ENCODE data around the gene FLNB.

Gene FLNB

DNA sequence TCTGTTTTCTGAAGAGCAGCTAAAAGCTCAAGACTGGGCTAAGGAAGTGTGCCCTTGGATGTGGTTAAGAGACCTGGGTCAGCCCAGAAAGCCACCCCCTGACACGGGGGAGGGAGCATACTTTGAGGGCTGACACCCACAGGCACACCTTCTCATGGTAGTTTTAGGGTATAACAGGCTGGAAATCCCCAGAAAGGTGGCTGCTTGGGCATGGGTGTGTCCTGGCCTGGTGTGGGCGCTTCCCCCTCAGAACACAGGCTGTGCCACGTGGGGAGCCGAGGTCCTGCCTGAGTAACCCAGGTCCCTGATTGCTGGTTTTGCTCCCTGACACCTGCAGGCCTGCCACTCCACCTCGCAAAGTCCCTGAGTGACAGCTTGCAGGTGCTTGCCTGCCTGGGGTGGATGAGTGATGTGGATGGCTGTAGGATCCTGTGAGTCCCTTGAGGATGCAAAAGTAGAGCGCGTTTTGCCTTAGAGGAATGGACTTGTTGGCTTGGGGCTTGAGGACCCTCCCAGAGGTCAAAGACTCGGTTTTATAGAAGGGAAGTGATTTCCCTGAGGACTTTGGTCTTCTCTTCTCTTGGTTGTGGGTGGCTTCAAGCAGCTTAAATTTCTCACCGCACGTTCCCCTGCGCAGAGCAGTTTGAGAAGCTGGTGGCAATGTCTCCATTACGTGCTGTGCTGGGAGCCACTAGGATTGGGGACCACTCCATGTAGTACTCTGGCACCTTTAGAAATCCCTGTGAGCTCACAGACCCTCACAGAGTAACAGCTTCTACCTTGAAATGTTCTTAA, 108.1 kb downstream of the FLNB start:
- FAIRE-seq: no peak

DNA sequence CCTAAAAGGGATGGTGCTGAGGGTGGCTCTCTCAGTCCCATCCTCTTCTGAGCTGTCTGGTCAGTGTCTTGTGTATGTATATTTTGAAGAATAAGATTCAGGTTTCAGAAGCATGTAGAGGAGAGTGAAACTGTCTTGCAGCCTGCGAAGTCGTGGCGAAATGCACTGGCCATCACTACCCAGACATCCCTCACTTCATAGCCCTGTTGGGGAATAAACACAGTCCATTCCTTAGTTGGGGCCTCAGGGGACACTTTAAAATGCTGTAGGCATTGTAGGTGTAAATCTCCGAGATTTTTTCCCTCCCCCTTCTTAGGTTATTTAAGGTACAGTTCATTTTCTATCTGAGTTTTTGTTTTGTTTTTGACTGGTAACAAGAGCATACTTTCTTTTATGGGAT, 108.8 kb downstream of the FLNB start:
- FAIRE-seq: no peak

DNA sequence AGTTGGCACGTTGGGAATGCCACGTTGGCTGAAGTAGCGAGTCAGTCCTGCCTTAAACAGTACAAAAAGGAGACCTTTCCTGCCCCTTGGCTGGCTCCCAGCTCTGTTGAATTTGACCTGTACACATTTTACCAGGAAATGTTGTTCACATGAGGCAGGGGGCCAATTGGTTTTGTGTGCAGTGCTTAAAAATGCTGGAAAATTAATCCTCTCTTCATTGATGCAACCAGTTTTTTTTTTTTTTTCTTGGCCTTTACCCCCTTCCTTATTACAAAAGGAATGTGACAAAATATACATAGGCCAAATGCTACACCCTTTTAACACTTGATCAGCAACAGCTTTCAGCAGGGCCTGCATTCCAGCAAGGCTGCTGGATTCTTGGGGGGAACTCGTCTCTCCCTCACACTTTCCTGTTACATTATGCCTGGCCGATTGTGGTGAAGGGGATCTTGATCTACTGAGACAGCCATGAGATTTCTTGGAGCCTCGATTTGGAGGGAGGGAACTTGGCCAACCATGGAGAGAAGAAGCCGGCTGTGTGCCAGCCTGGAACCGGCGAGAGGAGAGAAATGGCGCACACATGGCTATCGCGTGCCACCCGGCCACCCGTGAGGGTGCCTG, 109.4 kb downstream of the FLNB start:
- FAIRE-seq: no peak

DNA sequence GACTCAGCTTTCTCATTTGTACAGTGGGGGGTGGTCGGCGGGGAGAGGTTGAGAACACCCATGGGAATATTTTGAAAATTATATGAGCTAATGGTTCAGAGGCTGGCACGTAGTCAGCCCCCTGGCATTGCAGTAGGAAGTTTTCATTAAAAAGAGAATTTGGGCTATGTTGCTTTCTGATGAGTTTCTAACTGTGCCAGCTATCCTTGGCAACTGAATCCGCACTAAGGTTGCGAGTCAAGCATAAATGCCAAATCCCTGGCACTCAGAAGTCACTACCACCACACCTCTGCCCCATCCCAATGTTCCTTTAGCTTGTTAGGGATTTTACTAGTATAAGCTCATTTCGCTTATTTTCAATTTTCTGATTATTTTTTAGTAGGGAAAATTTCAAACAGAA, 111.0 kb downstream of the FLNB start:
- no peak for FAIRE-seq

DNA sequence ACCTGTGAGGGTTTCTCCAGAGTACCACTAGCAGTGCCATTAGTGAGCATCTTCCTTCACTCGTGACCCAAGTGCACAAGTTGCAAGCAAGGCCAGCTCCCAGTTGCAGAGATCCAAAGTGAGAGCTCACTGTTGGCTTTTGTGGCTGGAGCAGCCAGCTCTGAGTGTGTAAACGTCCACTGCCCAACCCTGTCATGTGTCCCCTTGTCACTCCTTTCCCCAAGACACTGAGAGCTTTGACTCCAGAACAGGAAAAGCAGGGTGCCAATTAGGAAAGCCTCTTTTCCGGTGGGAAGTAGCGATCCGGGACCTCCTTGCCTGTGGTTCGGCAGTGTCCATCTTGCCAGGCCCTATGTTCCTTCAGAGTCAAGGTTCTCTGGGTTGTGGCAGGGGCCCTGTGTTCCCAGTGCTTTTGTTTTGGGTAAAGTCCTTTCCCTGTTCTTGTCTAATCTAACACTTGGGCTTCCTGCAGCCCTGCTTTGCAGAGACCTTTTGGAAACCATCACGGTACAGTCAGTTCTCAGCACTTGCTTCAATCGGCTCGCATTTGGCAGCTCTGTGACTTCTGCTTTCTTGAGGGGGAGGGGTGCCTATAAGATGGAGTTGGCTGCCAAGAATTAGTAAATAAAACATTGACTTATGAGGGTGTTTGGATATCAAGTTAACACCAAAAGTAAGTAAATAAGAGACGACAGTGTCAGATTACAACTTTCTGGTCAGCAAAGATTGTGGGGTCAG, 112.0 kb downstream of the FLNB start:
- no peak for FAIRE-seq

DNA sequence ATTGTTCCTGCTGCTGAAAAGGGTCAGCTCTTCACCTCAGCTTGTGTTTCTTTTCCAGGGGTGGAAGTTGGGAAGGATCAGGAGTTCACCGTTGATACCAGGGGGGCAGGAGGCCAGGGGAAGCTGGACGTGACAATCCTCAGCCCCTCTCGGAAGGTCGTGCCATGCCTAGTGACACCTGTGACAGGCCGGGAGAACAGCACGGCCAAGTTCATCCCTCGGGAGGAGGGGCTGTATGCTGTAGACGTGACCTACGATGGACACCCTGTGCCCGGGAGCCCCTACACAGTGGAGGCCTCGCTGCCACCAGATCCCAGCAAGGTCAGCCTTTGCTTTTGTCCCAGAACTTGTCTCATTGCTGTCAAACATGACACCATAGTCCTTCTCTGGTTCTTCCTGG, 113.0 kb downstream of the FLNB start:
- no peak for FAIRE-seq

DNA sequence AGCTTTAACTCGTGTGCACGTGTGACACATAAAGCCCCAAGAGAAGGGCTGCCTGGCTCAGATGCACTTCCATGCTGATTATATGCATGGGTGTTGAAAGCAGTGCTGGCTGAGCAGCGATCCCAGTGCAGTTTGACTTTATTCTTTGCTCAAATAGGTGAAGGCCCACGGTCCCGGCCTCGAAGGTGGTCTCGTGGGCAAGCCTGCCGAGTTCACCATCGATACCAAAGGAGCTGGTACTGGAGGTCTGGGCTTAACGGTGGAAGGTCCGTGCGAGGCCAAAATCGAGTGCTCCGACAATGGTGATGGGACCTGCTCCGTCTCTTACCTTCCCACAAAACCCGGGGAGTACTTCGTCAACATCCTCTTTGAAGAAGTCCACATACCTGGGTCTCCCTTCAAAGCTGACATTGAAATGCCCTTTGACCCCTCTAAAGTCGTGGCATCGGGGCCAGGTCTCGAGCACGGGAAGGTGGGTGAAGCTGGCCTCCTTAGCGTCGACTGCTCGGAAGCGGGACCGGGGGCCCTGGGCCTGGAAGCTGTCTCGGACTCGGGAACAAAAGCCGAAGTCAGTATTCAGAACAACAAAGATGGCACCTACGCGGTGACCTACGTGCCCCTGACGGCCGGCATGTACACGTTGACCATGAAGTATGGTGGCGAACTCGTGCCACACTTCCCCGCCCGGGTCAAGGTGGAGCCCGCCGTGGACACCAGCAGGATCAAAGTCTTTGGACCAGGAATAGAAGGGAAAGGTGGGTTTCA, 114.9 kb downstream of the FLNB start:
- FAIRE-seq: no peak

DNA sequence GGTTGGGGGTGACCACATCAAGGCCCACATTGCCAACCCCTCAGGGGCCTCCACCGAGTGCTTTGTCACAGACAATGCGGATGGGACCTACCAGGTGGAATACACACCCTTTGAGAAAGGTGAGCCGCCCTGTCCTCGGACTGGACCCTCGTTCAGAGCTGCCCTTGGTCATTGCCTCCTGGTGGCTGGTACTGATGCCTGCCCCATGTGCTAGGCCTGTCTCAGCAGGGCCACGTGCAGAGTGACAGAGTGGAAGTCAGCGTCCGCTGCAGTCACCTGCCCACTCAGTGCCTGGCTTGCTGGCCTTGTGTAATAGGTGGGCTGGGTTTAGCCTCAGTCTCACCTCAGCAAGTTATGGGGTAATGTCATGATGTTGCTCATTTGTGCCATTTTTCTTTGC, 116.2 kb downstream of the FLNB start:
- no peak for FAIRE-seq

DNA sequence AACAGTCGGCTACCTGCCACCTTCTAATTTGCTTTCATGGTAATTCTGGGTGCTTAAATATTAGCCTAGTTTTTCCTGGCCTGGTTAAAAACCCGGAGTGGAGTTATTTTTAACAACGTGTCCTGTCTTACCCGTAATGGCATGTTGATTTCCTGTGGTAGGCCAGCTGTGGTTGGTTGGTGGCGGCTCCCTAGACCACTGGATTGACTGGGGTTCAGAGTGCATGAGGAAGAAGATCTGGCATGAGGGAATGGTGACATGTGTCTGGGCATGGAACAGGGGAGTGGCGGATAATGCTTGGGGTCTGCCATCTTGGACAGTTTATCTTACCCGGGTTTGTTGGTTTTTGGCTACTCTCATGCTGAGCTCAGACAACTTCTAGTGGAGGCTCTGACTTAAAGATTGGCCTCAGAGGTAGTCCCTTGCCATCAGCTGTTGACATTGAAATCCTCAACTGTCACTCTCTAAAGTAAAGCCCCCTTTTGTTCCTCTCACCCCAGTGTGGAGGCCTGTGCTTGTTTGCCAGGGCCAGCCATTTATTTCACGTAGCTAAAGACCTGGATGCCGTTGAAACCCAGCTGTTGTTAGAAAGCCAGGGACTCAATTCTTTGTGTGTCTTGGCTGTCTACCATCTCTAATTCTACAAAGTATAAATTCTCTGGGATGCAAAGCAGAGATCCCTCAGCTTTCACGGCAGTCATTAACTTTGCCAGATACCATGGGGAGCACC, 121.0 kb downstream of the FLNB start:
- no peak for FAIRE-seq

DNA sequence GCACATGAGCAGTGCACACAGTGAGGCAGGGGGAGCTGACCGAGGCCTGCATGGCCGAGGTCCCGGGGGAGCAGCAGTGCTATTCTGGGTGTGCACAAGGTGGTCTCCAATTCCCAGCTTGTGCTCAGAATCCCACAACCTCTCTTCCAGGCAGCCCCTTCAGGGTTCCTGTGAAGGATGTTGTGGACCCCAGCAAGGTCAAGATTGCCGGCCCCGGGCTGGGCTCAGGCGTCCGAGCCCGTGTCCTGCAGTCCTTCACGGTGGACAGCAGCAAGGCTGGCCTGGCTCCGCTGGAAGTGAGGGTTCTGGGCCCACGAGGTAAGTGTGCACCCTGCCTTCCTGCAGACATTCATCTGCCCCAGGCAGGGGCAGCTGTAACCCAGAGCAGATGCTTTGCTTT, 122.4 kb downstream of the FLNB start:
- FAIRE-seq: no peak

DNA sequence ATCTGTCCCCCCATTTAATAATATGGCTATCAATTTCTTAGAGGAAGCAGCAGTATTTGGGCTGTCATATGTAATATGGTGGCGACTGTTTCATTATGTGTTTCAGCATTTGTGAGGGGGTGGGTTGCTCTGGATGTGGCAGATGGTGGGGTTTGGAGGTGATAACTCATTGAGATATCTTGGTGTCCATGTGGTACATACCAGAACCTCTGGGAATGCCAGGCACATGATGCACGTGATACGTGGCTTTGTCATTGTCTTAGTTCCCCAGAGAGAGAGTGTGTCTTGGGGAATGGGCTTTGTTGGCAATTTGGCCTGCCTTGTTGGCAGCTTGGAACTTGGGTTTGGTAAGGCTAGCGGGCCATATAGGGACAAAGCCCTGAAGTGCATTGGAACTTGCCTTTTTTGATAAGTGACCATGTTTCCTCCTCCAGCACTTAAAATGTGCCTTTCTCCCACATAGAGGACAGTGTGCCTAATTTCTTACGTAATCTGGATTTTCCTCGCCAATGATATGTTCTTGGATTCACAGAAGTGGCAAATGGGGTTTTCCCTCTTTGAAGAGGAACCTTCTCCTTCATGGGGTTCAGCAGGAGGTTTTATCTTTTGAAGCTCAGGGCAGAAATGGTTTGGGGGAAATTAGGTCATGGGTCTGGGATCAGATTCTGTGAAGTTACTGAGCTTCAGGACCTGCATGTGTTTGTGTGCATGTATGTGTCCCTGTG, 123.0 kb downstream of the FLNB start:
- FAIRE-seq: no peak

DNA sequence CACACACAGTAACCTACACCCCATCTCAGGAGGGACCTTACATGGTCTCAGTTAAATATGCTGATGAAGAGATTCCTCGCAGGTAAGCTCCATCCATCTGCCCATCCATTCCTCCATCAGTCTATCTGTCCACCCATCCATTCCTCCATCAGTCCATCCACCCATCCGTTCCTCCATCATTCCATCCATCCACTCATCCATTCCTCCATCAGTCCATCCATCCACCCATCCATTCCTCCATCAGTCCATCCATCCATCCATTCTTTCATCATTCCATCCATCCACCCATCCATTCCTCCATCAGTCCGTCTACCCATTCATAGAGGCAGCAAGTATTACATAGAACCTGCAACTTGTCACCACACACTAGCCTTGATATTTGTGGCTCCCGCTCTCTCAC, 124.6 kb downstream of the FLNB start:
- no peak for FAIRE-seq

DNA sequence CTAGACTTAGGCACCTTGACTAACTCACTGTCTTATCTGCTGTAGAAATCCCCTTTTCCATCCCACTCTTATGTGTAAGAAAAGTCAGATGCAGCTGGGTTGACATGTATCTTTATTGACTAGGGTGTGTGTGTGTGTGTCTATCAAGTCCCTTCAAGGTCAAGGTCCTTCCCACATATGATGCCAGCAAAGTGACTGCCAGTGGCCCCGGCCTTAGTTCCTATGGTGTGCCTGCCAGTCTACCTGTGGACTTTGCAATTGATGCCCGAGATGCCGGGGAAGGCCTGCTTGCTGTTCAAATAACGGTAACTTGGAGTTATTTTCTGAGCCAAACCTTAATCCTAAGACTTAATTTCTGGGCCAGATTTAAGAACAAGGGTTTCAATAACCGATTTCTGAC, 126.2 kb downstream of the FLNB start:
- FAIRE-seq: no peak

DNA sequence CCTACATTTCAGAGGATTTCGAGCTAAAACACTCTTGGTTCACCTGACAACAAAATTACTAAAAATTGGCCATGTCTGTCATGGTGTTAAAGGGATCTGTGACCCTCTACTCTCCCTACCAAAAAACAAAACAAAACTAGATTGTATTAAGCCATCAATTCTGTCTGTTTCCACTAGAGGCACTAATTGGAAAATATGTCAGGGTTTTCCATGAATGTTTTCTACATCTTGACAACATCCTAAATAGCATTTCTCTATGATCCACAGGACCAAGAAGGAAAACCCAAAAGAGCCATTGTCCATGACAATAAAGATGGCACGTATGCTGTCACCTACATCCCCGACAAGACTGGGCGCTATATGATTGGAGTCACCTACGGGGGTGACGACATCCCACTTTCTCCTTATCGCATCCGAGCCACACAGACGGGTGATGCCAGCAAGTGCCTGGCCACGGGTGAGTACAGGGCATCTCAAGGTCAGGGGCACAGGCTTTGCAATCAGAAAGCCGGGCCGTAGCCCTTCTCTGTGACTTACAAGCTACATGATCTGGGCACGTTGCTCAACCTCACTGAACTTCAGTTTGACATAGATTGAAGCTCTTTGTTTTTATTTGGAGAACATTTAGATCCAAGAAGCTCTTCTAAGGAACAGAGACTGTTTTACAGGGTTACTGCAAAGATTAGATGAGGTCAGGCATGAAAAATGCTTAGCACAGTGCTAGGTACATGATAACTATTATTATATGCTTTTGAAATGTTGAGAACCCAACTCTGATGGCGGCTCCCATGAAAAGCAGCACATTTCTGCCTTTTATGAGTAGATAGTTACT, 127.7 kb downstream of the FLNB start:
- FAIRE-seq: no peak

DNA sequence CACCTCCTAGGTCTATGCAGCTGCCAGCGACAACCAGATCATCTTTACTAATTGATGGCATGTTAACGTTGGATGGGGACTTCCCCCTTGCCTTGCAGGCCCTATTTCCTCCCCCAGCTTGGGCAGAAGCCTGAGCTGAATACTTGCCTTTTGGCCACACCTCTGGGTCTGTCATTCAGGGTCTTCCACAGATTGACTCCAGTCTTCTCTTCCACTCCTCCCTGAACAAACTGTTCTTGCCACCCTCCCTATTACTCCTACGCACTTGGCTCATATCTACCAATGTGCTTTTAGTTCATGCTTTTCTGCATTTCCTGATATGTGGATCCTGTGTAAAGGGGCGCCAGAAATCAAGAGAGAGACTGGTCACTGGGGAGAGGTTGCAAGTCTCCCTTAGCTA, 129.1 kb downstream of the FLNB start:
- no peak for FAIRE-seq

DNA sequence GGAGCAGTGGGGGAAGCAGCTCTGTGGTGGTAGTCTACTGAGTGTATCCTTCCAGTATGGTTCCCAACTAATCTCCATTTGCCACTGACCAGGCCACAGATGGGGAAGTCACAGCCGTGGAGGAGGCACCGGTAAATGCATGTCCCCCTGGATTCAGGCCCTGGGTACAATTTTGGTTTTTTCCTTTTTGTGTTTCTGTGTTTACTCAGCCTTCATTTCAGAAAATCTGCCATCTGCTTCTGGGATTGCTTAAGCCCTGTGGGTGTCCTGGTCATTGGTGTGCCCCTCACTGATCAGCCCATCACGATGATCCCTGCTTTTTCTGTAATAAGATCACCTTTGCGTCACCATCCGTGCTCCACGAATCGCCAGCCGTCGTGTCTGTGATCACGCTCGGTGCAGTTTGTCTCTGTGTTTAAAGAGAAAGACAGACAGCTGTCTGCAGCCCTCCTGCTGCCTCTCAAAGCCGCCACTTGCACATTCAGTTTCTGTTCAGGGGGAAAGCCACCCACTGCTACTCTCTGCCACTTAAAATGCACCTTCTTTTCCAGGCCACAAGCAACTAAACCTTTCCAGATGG, 133.6 kb downstream of the FLNB start:
- no peak for FAIRE-seq

DNA sequence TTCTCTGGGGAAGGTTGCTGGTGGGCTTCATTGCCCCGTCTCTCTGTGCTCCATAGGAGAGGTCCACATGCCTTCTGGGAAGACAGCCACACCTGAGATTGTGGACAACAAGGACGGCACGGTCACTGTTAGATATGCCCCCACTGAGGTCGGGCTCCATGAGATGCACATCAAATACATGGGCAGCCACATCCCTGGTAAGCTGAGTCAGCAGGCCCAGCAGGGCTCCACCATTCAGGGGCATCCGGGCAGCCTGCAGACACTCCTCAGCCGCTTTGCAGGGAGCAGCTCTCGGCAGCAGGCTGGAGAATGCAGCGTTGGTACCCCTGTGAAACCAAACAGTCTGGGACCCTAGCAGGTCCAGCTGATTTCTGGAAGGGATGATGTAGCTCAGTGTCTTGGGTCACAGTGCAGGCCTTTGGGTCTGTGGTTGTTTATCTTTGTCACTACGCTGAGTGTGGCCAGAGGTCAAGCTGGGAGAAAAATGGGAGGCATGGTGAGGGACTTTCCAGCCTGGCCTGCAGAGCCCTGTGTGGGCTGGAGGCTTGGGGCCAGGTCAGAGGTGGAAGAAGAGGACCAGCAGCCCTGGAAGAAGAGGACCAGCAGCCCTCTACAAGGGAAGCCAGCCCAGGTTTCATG, 135.3 kb downstream of the FLNB start:
- no peak for FAIRE-seq

DNA sequence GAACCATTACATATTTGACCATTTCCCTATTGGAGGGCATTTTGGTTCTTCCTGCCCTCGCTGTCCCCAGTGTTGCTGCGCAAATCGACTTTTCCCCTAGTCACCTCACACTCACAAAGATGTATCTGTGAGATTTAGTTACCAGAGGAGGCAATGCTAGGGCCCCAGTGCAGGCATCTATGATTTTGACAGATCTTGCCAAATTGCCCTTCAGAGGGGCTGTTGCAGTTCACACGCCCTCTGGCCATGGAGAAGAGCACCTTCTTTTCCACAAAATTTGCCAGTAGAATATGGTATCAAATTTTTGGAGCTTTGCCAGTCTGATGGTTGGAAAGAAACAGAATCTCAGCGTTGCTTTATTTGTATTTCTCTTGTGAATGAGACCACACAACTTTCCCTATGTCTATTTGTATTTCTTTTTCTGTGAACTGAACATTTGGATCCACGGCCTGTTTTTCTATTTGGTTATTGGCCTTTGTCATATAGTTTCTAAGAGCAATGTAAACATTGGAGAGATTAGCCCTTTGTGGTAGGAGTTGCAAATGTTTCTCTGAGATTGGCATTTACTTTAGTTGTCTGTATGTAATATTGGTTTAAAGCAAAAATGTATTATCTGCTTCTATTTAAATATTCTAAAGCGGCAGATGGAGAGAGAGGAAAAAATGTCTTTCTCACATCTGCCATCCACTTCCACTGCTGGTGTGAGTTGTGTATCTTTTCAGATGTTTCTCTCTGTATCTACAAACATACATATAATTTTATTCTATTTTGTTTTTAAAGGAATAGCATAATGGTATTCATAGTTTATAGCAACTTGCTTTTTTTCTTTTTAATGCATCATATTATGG, 136.5 kb downstream of the FLNB start:
- no peak for FAIRE-seq

DNA sequence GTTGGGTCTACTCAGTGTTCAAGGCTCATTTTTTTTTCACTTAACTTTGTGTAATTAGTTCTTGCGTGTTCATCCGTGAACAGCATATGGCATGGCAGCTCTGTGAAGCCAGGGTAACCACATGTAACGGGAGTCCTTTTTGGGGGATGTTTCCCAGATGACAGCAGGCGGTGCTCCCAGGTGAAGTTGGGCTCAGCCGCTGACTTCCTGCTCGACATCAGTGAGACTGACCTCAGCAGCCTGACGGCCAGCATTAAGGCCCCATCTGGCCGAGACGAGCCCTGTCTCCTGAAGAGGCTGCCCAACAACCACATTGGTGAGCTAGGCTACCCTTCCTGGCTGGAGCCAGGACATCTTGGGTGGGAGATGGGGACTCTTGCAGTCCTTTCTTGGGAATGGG, 139.8 kb downstream of the FLNB start:
- no peak for FAIRE-seq

All from TTC549 (cell line).